ENCODE results near the gene GRAPL.
"Not testable (repeated sequence)": the region's sequence is repeated elsewhere in the genome, so short reads cannot be mapped to it uniquely, and the experiment has no call there.

GRAPL gene

DNA sequence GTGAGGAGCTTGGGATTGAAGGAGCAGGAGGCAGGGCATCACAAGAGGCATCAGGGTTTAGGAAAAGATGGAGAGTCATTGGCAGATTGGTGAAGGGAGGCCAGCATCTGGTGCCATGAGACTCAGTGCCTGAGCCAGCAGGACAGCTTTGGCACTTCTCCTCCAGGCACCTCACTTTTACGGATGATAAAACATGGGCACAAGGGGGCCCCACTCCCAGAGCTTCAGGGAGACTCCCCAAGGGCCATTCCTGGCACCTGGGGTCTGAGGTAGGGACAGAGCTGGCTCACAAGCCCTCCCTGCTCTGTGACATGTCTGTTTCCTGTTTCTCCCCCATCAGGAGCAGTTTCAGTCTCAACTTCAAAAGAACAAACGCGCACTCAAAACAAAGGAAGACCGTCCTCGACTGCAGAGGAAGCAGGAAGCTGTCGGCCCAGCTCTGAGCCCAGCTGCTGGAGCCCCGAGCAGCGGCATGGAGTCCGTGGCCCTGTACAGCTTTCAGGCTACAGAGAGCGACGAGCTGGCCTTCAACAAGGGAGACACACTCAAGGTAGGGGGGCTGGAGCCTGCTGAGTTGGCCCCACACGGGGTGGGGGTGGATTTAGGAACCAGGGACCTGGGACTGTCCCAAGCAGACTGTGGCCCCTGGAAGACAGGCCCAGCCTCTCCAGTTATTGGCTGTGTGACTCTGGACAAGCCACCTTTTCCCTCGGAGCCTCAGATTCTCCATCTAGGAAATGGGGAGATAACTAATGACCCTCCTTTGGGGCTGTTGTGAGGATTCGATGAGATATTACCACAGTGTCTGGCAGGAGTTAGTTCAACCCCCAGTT is at the start of gene GRAPL:
TSS of gene GRAPL (plus strand) at position 442 of the 833 bp plus-strand sequence. CDS start at position 473, 31 bp downstream.
- H3K36me3 ChIP-seq (ENCODE audit: control insufficient read depth, insufficient read depth, low read length); DNase-seq (ENCODE audit: extremely low read depth, insufficient read length); H3K4me3 ChIP-seq (replicated peaks; ENCODE audit: low read depth, low read length); H3K27me3 ChIP-seq (replicated peaks; ENCODE audit: control insufficient read depth, insufficient read depth, low read length): not testable (repeated sequence)

DNA sequence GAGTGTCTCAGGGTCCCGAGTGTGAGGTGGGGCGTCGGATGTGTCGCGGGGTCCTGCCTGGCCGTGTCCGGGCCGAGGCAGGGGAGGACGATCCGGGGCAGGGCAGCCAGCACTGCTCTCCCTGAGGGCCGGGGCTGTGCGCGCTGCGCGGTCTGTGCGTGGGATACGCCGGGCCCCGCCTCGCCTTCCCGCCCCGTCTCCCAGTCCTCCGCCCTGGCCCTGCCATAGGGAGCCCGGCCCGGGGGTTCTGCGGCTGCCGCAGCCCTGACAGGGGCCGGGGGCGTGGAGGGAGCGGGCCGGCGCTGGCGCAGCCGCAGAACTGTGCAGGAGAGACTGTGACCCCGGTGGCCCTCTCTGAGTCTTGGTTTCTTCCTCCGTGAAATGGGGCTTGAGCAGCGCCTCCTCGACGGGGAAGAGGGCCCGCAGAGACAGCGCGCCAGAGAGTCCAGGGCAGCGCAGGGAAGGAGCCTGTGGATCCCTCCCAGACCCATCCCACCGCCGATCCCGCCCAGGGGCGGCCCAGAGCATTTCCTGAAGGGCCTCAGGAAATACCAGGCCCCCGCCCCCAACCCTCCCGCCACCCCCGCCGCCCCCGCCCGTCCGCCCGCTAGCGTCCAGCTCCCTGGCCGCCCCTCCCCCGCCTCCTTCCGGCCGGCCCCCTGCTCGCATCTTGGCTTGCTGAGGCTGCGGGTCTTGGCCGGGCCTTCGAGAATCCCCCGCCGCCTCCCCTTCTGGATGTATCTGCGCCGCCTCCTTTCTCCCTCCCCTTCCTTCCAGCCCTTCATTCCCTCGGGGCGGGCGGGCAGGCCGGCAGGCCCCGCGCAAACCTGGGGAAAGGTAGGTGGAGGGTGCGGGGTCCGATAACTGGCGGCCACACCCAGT is 38.3 kb upstream of the GRAPL start:
- H3K4me3 ChIP-seq (replicated peaks; ENCODE audit: low read depth, low read length); H3K27me3 ChIP-seq (replicated peaks; ENCODE audit: control insufficient read depth, insufficient read depth, low read length); H3K36me3 ChIP-seq (ENCODE audit: control insufficient read depth, insufficient read depth, low read length); DNase-seq (ENCODE audit: extremely low read depth, insufficient read length): not testable (repeated sequence)

DNA sequence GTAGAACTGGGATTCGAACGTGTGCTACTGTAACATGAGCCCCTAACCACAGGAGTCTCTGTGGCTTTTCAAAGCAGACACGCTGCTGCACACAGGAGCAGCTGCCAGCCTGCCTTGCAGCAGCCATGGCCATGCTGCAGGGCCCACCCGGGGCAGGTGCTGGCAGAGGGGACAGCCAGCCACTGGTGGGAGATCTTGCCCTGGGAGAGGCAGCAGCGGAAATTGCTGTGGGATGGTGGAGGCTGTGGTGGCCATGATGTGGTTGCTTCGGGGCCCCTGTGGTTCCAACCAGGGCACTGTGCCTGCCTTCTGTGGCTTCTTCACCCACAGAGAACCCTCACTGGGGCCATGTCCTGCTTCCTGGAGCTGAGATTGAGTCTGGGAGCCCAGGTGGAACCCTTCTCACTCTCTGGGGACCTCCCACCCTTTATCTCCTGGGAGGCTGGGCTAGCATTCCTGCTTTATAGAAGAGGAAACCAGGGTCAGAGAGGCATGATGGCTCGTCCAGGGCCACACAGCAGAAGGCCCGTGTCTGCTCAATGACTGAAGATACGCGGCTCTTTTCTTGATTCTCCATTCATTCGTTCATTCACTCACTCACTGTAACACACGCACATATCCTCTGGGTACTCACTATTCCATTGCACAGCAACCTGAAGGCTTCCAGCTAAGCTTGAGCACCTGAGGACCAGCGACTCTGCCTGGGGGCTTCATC is 37.2 kb upstream of the GRAPL start:
- not testable (repeated sequence) for H3K4me3 ChIP-seq (replicated peaks; ENCODE audit: low read depth, low read length); DNase-seq (ENCODE audit: extremely low read depth, insufficient read length); H3K27me3 ChIP-seq (replicated peaks; ENCODE audit: control insufficient read depth, insufficient read depth, low read length); H3K36me3 ChIP-seq (ENCODE audit: control insufficient read depth, insufficient read depth, low read length)

DNA sequence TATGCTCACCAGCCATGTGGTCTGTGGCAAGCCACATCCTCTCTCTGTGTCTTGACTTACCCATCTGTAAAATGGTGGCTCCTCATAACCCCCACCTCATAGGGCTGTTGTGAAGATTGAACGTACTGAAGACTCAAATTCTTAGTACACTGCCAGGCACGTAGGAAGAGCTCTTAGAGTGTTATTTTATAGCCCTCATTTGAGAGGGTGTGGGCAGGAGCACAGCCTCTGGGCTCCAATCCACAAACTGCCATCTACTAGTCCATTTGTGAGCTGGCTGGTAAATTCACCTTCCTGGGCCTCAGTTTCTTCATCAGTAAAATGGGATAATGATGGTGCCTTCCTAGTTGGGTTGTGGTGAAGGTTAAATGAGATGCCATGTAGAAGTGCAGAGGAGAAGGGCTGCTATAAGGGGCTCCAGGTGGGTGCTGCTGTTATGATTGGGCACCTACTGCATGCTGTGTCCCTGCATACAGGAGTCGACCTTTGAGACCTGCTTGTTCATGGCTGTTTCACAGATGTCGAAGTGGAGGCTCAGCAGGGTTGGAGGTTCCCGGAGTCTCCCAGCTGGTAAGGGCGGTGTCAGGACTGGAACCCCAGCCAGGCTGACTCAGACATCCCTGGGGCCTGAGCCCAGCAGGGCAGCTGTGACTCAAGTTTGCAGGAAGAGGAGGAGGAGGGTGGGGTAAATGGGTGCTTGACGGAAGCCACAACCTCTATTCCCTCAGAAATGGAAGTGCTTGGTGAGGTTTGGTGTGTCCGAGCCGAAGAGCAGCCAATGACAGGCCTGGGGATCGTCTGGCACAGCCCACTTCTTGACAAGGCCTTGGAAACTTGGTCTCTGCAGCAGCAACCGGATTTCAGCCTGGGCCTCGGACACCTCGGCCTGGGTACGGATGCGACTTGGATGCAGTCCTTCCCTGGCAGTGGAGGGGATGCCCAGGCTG is 34.4 kb upstream of the GRAPL start:
- not testable (repeated sequence) for H3K27me3 ChIP-seq (replicated peaks; ENCODE audit: control insufficient read depth, insufficient read depth, low read length); H3K36me3 ChIP-seq (ENCODE audit: control insufficient read depth, insufficient read depth, low read length); DNase-seq (ENCODE audit: extremely low read depth, insufficient read length); H3K4me3 ChIP-seq (replicated peaks; ENCODE audit: low read depth, low read length)

DNA sequence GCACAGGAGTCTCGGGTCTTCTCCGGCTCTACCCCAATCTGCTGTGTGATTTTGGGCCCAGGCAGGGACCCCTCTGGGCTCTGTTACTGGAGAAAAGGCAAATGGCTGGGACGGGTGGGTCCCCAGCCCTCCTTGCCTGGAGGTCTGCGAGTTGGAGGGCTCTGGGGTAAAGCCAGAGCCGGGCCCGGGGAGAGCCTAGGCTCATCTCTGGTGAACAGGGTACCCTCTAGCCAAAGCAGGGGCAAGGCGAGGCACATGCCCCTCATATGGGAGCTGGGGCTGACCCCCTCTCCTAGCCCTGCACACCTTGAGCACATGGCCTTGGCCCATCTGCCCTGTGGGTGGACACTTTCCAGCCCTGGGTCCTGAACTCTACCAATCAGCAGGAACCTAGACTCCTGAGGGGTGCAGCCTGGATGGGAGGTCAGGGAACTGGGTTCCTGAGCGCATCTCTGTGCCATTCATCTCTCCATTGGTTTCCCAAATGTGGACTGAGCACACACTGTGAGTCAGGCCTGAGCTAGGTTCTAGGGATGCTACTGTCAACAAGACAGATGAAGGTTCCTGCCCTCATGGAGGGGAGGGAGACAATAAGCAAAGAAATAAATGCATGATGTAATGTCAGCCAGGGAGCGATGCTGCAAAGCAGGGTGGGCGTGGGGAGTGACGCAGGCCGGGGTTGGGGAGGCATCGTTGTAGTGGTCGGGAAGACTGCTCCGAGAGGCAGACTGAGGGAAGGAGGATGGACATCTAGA is 33.5 kb upstream of the GRAPL start:
- H3K4me3 ChIP-seq (replicated peaks; ENCODE audit: low read depth, low read length); H3K36me3 ChIP-seq (ENCODE audit: control insufficient read depth, insufficient read depth, low read length); H3K27me3 ChIP-seq (replicated peaks; ENCODE audit: control insufficient read depth, insufficient read depth, low read length); DNase-seq (ENCODE audit: extremely low read depth, insufficient read length): not testable (repeated sequence)

DNA sequence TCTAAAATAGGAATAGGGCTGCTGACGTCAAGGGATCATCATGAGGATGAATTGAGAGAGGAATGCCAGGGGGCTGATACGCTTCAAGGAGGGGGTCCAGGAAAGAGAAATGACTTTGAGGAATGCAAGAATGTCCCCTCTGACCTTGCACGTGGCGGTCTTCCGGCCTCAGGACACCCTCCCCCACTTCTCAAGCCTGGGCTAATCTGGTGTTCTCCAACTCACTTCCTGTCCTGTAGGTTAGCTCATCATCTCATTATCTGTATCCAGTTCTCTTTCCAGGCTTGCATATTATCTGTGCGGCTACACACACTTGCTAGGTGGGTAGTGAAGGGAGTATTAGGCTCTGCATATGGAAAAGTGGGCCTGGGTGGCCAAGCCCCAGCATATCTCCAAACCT is 18.9 kb upstream of the GRAPL start:
- not testable (repeated sequence) for H3K36me3 ChIP-seq (ENCODE audit: control insufficient read depth, insufficient read depth, low read length); H3K27me3 ChIP-seq (replicated peaks; ENCODE audit: control insufficient read depth, insufficient read depth, low read length); H3K4me3 ChIP-seq (replicated peaks; ENCODE audit: low read depth, low read length); DNase-seq (ENCODE audit: extremely low read depth, insufficient read length)

DNA sequence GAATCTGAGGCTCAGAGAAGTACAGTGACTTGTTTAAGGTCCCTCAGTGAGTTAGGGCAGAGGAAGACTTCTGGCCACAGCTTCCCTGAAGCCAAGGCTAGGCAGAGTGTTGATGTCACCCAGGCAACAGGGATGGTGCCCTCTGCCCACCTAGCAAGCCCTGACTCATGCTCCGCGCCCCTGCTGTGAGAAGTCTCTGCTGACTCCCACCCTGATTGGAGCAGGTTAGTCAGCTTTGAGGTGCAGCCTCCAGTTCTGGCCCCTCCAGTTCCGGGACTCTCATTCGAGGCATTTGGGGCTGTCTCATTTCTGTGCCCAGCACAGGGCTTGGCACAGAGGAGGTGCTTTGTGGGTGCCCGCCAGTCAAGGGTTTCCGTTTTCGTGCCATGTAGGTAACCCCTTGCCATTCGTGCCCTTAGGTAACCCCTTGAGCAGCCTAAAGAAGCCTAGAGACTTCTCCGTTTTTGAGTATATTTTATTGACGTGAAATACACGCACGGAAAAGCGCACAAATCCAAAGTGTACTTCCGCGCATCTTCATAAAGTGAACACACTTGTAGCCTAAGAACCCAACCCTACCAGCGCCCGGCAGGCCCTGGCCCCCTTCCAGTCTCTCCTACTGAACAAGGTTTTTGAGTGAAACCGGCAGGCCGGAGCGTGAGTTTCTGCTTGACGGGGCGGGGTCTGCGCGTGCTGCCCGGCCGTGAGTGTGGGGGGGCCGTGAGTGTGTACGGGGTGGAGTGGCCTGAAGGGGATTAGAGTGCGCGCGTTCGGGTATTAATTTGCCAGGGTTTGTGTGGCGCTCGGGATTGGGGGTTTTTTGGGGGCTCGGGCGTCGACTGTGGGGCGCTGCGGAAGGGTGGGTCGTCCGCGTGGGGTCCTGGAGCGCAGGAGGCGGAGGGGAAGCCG is 16.9 kb upstream of the GRAPL start:
- DNase-seq (ENCODE audit: extremely low read depth, insufficient read length); H3K36me3 ChIP-seq (ENCODE audit: control insufficient read depth, insufficient read depth, low read length); H3K27me3 ChIP-seq (replicated peaks; ENCODE audit: control insufficient read depth, insufficient read depth, low read length); H3K4me3 ChIP-seq (replicated peaks; ENCODE audit: low read depth, low read length): not testable (repeated sequence)

DNA sequence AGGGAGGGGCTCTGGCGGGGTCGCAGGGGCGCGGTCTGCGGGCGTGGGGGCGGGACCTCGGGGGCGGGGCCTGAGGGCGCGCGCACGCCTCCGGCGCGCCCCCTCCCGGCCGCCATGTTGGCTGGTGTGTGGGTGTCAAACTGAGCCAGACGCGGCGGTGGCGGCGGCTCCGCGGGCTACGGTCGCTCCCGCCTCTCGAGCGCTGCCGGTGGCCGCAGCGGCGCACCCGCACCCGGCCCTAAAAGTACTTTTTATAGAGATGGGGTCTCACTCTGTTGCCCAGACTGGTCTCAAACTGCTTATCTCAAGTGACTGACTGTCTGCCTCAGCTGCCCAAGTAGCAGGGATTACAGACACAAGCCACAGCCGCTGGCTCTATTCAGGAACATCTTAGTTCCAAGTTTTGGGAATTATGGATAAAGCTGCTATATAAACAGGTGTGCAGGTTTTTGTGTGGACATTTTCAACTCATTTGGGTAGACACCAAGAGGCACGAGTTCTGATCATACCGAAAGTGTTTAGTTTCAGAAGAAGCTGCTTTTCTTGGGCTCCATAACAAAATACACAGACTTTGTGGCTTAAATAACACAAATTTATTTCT is 16.2 kb upstream of the GRAPL start:
- H3K36me3 ChIP-seq (ENCODE audit: control insufficient read depth, insufficient read depth, low read length); H3K27me3 ChIP-seq (replicated peaks; ENCODE audit: control insufficient read depth, insufficient read depth, low read length): not testable (repeated sequence)
- peak overlapping the region; percentile 25 for H3K4me3 ChIP-seq (replicated peaks; ENCODE audit: low read depth, low read length)
- DNase-seq (ENCODE audit: extremely low read depth, insufficient read length), result peak; percentile 46

DNA sequence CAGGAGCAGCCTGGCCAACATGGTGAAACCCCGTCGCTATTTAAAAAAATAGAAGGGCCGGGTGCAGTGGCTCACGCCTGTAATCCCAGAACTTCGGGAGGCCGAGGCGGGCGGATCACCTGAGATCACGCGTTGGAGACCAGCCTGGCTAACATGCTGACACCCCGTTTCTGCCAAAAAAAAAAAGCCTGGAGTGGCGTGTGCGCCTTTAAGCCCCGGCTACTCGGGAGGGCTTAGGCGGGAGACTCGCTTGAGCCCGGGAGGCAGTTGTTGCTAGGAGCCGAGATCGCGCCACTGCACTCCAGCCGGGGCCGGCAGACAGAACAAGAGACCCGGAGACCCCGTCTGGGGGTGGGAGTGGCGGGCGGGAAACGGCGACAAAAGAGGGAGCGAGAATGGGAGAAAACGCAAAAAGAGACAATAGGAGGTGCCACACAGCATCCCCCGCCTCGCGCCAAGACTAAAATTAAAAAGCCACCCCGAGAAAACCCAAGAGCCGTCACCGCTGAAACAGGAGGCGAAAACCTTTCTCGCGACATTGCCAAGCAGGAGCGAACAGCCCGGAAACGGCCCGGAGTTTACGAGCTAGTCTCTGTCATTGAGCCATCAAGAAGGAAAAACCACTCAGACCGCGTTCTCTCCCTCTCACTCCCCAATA is 15.5 kb upstream of the GRAPL start:
- not testable (repeated sequence) for H3K27me3 ChIP-seq (replicated peaks; ENCODE audit: control insufficient read depth, insufficient read depth, low read length); H3K4me3 ChIP-seq (replicated peaks; ENCODE audit: low read depth, low read length); H3K36me3 ChIP-seq (ENCODE audit: control insufficient read depth, insufficient read depth, low read length)
- peak; percentile 92 for DNase-seq (ENCODE audit: extremely low read depth, insufficient read length)

DNA sequence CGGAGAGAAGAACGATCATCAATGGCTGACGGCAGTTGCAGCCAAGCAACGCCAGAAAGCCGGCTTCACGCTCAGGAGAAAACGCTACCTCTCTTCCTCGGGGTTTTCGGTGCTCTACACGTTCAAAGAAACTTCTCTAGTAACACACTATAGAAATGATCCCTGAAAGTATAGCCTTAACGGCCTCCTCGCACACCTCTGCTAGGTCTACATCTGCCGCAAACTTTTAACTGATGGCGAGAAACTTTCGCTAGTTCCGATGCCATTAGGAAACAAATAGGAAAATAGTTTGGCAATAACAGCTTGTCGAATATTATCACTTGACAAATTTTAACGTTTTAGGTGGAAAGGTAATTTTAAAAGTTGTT is 14.9 kb upstream of the GRAPL start:
- H3K36me3 ChIP-seq (ENCODE audit: control insufficient read depth, insufficient read depth, low read length); H3K4me3 ChIP-seq (replicated peaks; ENCODE audit: low read depth, low read length); DNase-seq (ENCODE audit: extremely low read depth, insufficient read length); H3K27me3 ChIP-seq (replicated peaks; ENCODE audit: control insufficient read depth, insufficient read depth, low read length): not testable (repeated sequence)

DNA sequence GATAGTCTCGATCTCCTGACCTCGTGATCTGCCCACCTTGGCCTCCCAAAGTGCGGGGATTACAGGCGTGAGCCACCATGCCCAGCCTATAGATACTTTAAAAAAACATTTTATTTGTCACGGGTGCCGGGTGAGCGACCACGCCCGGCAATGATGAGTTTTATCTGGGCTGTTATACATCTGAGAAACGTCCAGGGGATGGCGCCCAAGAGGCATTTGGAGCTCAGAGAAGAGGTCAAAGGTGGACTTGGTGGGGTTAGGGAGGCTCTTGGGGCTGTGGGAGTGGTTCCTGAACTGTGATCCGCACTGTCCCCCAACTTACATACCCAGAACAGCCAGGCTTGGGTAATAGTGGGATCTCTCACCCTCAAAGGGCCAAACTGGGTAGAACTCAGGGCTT is 8.7 kb upstream of the GRAPL start:
- H3K4me3 ChIP-seq (replicated peaks; ENCODE audit: low read depth, low read length); DNase-seq (ENCODE audit: extremely low read depth, insufficient read length); H3K36me3 ChIP-seq (ENCODE audit: control insufficient read depth, insufficient read depth, low read length); H3K27me3 ChIP-seq (replicated peaks; ENCODE audit: control insufficient read depth, insufficient read depth, low read length): not testable (repeated sequence)

All from GM06990 (cell line).